GM12878 (cell line): ENCODE measurements around the gene MAP4K1. TPM values are rescaled to one million over a fixed set of nuclear protein-coding genes. Genes with fewer than 3 reads are reported as not detected.
A peak's percentile ranks its signal among the peaks of the same experiment; 100 is the strongest.

Source experiments
- ATF7 ChIP-seq: fragments of 450-650 bp; IDR thresholded peaks from 2 replicates; pipeline ENCODE4 v1.6.1; 2016; ENCODE audit warnings: low read depth, mild to moderate bottlenecking
- BACH1 ChIP-seq: fragments of 450-650 bp; IDR thresholded peaks from 2 replicates; pipeline ENCODE4 v1.6.1; 2017; ENCODE audit warnings: mild to moderate bottlenecking, borderline replicate concordance
- BHLHE40 ChIP-seq, 2 experiments: fragments of 450-650 bp in 1 of 2; IDR thresholded peaks; 2 replicates each; pipeline ENCODE4 v1.6.1; 2011 to 2017; ENCODE audit warnings: low read depth in 2 of 2, borderline replicate concordance in 1 of 2, improper control_type of control experiment in 1 of 2, low read length in 1 of 2, mild to moderate bottlenecking in 1 of 2
- GABPA ChIP-seq: IDR thresholded peaks from 2 replicates; pipeline ENCODE4 v1.6.1; 2014; ENCODE audit warnings: antibody characterized with exemption, low read depth, mild to moderate bottlenecking, inconsistent platforms
- KDM1A ChIP-seq: fragments of 200-600 bp; sonication (generic); IDR thresholded peaks from 2 replicates; pipeline ENCODE4 v1.6.1; 2016; ENCODE audit warnings: borderline replicate concordance
- MTA2 ChIP-seq: fragments of 450-650 bp; IDR thresholded peaks from 2 replicates; pipeline ENCODE4 v1.6.1; 2016; ENCODE audit warnings: low read depth, mild to moderate bottlenecking, moderate library complexity
- MYB ChIP-seq: fragments of 150-350 bp; IDR thresholded peaks from 2 replicates; pipeline ENCODE4 v1.6.1; 2014; ENCODE audit warnings: mild to moderate bottlenecking, low read depth, low read length, borderline replicate concordance
- PAX5 ChIP-seq: IDR thresholded peaks from 2 replicates; pipeline ENCODE4 v1.6.1; 2011; ENCODE audit warnings: low read depth, low read length, borderline replicate concordance
- PAX8 ChIP-seq: fragments of 450-650 bp; IDR thresholded peaks from 2 replicates; pipeline ENCODE4 v1.6.1; 2017; ENCODE audit warnings: mild to moderate bottlenecking, moderate library complexity
- PML ChIP-seq: IDR thresholded peaks from 2 replicates; pipeline ENCODE4 v1.6.1; 2012; ENCODE audit warnings: low read length, inconsistent platforms
- SIX5 ChIP-seq: IDR thresholded peaks from 2 replicates; pipeline ENCODE4 v1.6.1; 2011; ENCODE audit warnings: mild to moderate bottlenecking, low read depth, low read length, moderate library complexity; ENCODE audit not compliant: severe bottlenecking
- SMARCA5 ChIP-seq: fragments of 450-650 bp; IDR thresholded peaks from 2 replicates; pipeline ENCODE4 v1.6.1; 2017; ENCODE audit warnings: mild to moderate bottlenecking
- SP1 ChIP-seq: IDR thresholded peaks from one replicate; pipeline ENCODE4 v1.6.1; 2011; ENCODE audit warnings: low read depth, low read length
- ZNF217 ChIP-seq: fragments of 450-650 bp; IDR thresholded peaks from 2 replicates; pipeline ENCODE4 v1.6.1; 2017; ENCODE audit warnings: antibody characterized with exemption, mild to moderate bottlenecking
- ZSCAN29 ChIP-seq: fragments of 450-650 bp; IDR thresholded peaks from 2 replicates; pipeline ENCODE4 v1.6.1; 2017; ENCODE audit warnings: mild to moderate bottlenecking, moderate library complexity
- polyA plus RNA-seq, 11 experiments: library from polyadenylated mRNA; depleted of rRNA in 4 of 11; unstranded in 6 of 11; stranded (reverse) in 5 of 11; fragments of >200 nt; fragmentation: Nextera tagmentation in 4 of 11; fragmentation: Illumina TruSeq in 1 of 11; extraction: Ambion mirVana in 4 of 11; extraction: Trizol in 1 of 11; gene quantifications; 1 replicate in 1 of 11; 2 replicates in 10 of 11; pipeline versions ENCODE4 v1.2.1 to v1.2.3, GENCODE V29; 2011 to 2016; ENCODE audit warnings: inconsistent platforms in 2 of 11, missing spikeins in 2 of 11, low read depth in 1 of 11
- total RNA-seq, 4 experiments: library from RNA; depleted of rRNA in 3 of 4; stranded (reverse); fragments of >200 nt in 3 of 4; fragmentation: Illumina TruSeq in 1 of 4; extraction: Trizol in 1 of 4; gene quantifications; 2 replicates each; pipeline versions ENCODE4 v1.2.1 to v1.2.3, GENCODE V29; 2013 to 2021
- TF ChIP-seq, protein P1 (sequence below): fragments of 450-650 bp; IDR thresholded peaks from 2 replicates; pipeline ENCODE4 v1.6.1; 2017; ENCODE audit warnings: mild to moderate bottlenecking, low read depth, inconsistent platforms; ENCODE audit not compliant: poor library complexity, severe bottlenecking
- TF ChIP-seq, protein P2 (sequence below): fragments of 150-350 bp; IDR thresholded peaks from 2 replicates; pipeline ENCODE4 v1.6.1; 2016; ENCODE audit warnings: low read depth, low read length
- TF ChIP-seq, protein P3 (sequence below): fragments of 450-650 bp; IDR thresholded peaks from 2 replicates; pipeline ENCODE4 v1.6.1; 2017; ENCODE audit warnings: borderline replicate concordance
- TF ChIP-seq, protein P4 (sequence below): fragments of 450-650 bp; IDR thresholded peaks from 2 replicates; pipeline ENCODE4 v1.6.1; 2018; ENCODE audit warnings: borderline replicate concordance, mild to moderate bottlenecking; ENCODE audit not compliant: partially characterized antibody

MAP4K1 gene
- total and polyA plus RNA-seq, 10 of the 15 experiments (the other 5 are each of a cell fraction or from before 2014, with no cell fraction given), result 39.2 to 306 (median 140) TPM

DNA sequence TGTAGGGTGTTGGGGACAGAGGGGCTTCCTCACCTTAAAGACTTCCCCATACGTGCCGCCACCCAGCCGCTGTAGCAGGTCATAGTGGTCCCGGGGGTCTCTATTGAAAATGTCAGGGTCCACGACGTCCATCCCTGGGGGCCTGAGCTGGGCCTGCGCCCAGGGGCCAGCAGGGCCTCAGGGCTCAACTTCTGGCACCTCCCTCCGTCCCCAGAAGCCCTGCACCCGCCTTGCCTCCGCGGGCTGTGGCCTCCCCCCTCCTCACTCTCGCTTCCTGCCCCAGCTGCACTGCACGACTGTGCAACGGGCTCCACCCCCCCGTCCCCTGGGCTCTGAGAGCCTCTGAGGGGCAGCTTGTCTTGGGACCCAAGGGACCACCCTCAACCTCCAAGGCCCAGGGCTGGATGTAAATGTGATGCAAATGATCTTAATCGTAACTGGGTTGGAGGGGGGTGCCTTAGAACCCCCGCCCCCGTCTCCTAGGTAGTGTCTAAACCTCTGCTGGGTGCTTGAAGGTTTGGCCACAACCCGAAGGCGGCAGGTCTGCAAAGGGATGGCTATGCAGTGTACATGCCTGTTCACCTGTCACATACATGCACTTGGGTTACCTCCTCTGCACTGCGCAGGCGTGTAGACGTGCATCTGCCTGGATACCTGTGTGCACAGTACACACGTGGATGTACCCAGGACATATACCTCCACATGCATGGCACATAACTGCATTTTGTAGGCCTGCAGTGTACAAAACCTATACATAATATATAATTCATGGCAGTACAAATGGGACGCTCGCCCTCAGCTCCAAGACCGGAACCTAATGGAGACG, at the start of gene MAP4K1 (continued):
- TF ChIP-seq, protein P1, sequence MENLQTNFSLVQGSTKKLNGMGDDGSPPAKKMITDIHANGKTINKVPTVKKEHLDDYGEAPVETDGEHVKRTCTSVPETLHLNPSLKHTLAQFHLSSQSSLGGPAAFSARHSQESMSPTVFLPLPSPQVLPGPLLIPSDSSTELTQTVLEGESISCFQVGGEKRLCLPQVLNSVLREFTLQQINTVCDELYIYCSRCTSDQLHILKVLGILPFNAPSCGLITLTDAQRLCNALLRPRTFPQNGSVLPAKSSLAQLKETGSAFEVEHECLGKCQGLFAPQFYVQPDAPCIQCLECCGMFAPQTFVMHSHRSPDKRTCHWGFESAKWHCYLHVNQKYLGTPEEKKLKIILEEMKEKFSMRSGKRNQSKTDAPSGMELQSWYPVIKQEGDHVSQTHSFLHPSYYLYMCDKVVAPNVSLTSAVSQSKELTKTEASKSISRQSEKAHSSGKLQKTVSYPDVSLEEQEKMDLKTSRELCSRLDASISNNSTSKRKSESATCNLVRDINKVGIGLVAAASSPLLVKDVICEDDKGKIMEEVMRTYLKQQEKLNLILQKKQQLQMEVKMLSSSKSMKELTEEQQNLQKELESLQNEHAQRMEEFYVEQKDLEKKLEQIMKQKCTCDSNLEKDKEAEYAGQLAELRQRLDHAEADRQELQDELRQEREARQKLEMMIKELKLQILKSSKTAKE, result no peak
- TF ChIP-seq SP1 (peak; percentile 64), BHLHE40 (IDR thresholded peaks at IDR 0.05; ENCODE audit: borderline replicate concordance in 1 of 2, low read depth in 2 of 2, low read length in 1 of 2) (peak; percentile 82 to 83), GABPA (no peak), ZSCAN29 (no peak), MYB (no peak), PML (no peak), SMARCA5 (0 out of 2 replicates have a peak, but pooled peaks have one; percentile 17), SIX5 (no peak), MTA2 (peak; percentile 23; the same call in 1 of the 2 replicates), PAX8 (no peak), KDM1A (no peak), PAX5 (peak; percentile 74; the same call in 1 of the 2 replicates), ATF7 (peak; percentile 56), BACH1 (peak; percentile 48), ZNF217 (no peak)
- TF ChIP-seq, protein P2, sequence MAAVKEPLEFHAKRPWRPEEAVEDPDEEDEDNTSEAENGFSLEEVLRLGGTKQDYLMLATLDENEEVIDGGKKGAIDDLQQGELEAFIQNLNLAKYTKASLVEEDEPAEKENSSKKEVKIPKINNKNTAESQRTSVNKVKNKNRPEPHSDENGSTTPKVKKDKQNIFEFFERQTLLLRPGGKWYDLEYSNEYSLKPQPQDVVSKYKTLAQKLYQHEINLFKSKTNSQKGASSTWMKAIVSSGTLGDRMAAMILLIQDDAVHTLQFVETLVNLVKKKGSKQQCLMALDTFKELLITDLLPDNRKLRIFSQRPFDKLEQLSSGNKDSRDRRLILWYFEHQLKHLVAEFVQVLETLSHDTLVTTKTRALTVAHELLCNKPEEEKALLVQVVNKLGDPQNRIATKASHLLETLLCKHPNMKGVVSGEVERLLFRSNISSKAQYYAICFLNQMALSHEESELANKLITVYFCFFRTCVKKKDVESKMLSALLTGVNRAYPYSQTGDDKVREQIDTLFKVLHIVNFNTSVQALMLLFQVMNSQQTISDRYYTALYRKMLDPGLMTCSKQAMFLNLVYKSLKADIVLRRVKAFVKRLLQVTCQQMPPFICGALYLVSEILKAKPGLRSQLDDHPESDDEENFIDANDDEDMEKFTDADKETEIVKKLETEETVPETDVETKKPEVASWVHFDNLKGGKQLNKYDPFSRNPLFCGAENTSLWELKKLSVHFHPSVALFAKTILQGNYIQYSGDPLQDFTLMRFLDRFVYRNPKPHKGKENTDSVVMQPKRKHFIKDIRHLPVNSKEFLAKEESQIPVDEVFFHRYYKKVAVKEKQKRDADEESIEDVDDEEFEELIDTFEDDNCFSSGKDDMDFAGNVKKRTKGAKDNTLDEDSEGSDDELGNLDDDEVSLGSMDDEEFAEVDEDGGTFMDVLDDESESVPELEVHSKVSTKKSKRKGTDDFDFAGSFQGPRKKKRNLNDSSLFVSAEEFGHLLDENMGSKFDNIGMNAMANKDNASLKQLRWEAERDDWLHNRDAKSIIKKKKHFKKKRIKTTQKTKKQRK, result no peak
- TF ChIP-seq, protein P3, sequence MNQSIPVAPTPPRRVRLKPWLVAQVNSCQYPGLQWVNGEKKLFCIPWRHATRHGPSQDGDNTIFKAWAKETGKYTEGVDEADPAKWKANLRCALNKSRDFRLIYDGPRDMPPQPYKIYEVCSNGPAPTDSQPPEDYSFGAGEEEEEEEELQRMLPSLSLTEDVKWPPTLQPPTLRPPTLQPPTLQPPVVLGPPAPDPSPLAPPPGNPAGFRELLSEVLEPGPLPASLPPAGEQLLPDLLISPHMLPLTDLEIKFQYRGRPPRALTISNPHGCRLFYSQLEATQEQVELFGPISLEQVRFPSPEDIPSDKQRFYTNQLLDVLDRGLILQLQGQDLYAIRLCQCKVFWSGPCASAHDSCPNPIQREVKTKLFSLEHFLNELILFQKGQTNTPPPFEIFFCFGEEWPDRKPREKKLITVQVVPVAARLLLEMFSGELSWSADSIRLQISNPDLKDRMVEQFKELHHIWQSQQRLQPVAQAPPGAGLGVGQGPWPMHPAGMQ, result no peak
- TF ChIP-seq, protein P4, sequence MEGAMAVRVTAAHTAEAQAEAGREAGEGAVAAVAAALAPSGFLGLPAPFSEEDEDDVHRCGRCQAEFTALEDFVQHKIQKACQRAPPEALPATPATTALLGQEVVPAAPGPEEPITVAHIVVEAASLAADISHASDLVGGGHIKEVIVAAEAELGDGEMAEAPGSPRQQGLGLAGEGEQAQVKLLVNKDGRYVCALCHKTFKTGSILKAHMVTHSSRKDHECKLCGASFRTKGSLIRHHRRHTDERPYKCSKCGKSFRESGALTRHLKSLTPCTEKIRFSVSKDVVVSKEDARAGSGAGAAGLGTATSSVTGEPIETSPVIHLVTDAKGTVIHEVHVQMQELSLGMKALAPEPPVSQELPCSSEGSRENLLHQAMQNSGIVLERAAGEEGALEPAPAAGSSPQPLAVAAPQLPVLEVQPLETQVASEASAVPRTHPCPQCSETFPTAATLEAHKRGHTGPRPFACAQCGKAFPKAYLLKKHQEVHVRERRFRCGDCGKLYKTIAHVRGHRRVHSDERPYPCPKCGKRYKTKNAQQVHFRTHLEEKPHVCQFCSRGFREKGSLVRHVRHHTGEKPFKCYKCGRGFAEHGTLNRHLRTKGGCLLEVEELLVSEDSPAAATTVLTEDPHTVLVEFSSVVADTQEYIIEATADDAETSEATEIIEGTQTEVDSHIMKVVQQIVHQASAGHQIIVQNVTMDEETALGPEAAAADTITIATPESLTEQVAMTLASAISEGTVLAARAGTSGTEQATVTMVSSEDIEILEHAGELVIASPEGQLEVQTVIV, result peak; percentile 23
